HG03521 (cell line): ENCODE data around the gene PDE6B.
"Not testable (repeated sequence)": the region's sequence is repeated elsewhere in the genome, so short reads cannot be mapped to it uniquely, and the experiment has no call there.

Source experiments
- ATAC-seq: cut with Tn5 transposase; IDR thresholded peaks from one replicate; pipeline ENCODE4 v1.9.1; 2021; ENCODE audit warnings: mild to moderate bottlenecking, moderate library complexity; ENCODE audit not compliant: unreplicated experiment

The PDE6B gene

GRCh38 chr4:682490-683172 is 57.3 kb downstream of the PDE6B start:
- ATAC-seq, result no peak

- no peak for ATAC-seq
These were observed 58.0 kb downstream of the PDE6B start for GRCh38 chr4:683247-683897.

GRCh38 chr4:683982-684622 is 58.7 kb downstream of the PDE6B start:
- no peak for ATAC-seq

GRCh38 chr4:684623-685327 is 59.4 kb downstream of the PDE6B start:
- no peak for ATAC-seq

- no peak for ATAC-seq
These were observed 60.5 kb downstream of the PDE6B start for GRCh38 chr4:685679-686412.

- no peak for ATAC-seq
These were observed 61.2 kb downstream of the PDE6B start for GRCh38 chr4:686413-687040.

- ATAC-seq, result no peak
These were observed 61.9 kb downstream of the PDE6B start for GRCh38 chr4:687048-687970.

GRCh38 chr4:687971-688853 is 62.8 kb downstream of the PDE6B start:
- ATAC-seq, result no peak

GRCh38 chr4:688854-689681 is 63.7 kb downstream of the PDE6B start, which contains the start of gene SLC49A3:
SLC49A3 (minus strand) TSS chr4:689151; CDS start chr4:689127, 24 bp downstream.
- no peak for ATAC-seq

GRCh38 chr4:689723-690122 is 64.3 kb downstream of the PDE6B start:
- no peak for ATAC-seq

- ATAC-seq, result no peak
These were observed 67.6 kb downstream of the PDE6B start for GRCh38 chr4:692771-693554.

GRCh38 chr4:694341-694940 is 69.1 kb downstream of the PDE6B start:
- ATAC-seq, result not testable (repeated sequence)

GRCh38 chr4:699816-700580 is 74.6 kb downstream of the PDE6B start:
- no peak for ATAC-seq

- ATAC-seq, result no peak
These were observed 75.4 kb downstream of the PDE6B start for GRCh38 chr4:700587-701264.

- ATAC-seq, result no peak
These were observed 77.3 kb downstream of the PDE6B start for GRCh38 chr4:702618-703048.
